HG02610 (cell line): ENCODE data around the gene ATP8B4.

ENCODE experiments used
- ATAC-seq: cut with Tn5 transposase; IDR thresholded peaks from one replicate; pipeline ENCODE4 v1.9.1; 2021; ENCODE audit warnings: mild to moderate bottlenecking, moderate library complexity; ENCODE audit not compliant: unreplicated experiment

Gene ATP8B4

DNA sequence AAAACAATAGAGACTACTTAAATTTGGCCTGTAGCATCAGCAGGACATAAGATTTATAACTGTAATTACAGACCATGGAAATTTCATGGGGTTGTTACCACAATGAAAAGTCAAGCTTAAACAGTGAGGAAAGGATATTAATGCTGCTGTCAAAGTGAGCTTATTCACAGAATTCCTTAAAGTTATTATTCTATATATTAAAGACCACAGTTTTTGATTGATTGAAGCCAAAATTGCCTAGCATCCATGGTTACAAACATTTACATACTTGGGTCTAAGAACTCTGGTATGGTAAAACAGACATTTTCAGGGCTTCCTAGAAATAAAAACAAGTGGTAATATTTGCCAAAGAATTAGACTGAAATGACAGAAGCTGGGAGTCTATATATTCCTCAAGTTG, 248.6 kb downstream of the ATP8B4 start:
- ATAC-seq = no peak

DNA sequence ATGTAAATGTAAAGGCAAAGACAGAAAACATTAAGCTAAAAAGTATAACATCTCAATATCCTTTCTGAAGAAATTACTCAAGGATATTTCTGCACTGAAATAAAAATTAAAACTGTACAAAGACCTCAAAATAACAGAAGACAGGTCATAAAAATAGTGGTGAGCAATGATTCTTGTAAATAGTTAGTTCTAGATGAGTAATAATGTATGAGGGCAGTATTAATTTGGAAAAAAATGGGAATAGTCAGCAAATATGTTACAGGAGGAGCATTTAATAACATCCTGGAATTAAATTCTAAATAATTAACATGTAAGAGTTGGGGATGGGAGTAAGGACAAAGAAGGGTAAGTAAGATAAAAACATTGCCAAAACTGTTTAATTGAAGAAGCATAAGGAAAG, 250.7 kb downstream of the ATP8B4 start:
- ATAC-seq = no peak

DNA sequence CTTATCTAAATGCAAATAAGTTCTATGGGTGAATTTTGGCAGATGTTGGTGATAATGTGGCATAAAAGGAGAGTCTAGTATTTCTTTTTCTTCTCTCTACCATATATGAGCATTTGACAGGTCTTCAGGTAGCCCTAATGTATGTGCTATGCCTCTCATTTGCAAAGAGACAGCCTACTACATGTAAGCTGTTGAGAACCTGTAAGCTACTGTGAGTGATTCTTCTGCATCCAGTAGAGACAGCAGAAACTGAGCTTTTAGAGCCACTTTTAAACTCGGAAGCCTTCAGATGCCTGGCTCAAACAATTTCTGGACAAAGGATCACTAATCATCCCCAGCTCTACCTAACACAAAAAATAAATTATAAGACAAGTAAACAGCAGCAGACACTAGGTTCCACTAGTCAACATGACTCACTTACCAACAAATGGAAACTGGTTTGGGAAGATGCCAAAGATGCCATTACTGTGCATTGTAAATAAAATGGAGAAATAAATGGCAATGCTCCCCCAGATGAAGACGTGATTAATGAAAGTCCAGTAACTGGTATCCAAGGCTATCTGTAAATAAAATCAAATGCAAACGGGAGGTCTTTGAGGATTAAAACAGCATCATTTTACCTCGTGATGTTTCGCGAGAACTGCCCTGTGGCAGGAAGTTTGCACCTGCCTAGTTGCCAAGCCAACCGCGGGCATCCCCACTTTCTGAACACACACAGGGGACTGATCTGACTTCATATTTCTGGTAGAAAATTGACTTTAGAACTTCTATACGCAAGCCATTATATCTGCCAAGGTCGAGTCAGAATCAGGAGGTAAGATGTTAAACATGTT, 252.9 kb downstream of the ATP8B4 start:
- no peak for ATAC-seq

DNA sequence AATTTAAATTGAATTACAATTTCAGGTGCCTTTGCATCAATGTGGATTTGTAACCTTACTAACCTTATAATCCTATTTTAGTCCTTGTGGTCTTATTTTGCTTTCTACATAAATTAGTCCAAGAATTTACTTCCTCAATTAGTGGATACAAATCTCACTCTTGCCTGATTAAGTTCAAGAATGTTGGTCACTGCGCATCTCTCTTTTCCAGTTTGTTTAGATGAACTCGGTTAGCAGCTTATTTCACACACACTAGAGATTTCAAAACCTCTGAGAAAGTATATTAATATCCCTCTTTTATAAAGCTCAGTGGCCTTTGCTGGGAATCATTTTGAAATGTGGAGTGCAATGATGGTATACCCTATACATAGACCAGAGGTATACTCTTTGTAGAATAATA, 254.8 kb downstream of the ATP8B4 start:
- no peak for ATAC-seq

DNA sequence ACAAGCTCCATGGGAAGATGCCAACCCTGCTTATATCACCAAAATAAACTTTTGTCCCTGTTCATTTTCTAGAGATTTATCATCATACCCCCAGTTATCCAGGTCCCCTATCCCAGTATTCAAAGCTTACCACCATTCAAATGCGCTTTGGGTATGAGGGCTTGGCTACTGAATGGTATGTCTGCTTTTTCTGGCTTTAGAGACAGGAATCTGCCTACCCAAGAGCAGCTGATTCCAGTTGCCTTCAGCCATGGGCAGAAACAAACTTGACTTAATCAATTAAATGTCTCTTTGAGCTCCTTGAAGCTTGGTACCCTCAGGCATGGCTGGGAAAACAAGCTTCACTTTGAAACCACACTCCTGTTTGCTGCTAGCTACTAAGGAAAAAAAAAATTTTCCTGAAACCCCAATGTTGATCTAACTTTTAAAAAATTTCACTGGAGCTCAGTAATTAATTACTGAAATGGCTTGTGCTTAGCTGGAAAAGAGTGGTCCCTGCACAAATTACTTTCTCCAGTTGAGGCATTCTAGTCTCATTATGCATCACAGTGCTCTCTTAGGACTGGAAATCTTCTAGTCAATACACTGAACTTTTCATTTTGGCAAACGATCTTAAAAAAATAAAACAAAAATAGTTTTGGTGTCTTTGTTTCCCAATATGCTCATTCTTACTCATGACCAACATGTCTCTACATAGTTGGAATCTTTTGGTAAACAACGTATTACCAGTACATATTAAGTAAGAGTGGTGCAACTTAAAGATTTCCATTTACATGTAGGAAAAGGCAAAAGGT, 255.4 kb downstream of the ATP8B4 start:
- no peak for ATAC-seq

DNA sequence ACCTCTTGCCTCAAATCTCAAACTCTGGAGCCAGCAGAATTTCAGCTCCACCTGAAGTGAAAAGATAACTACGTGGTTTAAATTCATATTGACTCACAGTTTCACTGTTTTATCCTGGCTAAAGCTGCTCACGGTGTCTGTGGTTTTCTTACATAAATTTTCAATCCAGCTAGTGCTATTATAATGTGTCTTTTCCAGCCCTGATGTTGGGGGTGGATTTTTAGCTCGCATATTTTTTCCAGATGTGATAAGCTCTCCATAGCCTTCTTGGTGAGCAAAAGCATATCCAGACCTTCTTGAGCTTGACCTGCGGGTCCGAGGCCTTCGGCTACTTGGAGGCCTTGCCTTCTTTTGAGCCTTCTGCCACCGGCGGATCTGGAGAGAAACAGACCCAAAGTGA, 258.9 kb downstream of the ATP8B4 start:
- no peak for ATAC-seq

DNA sequence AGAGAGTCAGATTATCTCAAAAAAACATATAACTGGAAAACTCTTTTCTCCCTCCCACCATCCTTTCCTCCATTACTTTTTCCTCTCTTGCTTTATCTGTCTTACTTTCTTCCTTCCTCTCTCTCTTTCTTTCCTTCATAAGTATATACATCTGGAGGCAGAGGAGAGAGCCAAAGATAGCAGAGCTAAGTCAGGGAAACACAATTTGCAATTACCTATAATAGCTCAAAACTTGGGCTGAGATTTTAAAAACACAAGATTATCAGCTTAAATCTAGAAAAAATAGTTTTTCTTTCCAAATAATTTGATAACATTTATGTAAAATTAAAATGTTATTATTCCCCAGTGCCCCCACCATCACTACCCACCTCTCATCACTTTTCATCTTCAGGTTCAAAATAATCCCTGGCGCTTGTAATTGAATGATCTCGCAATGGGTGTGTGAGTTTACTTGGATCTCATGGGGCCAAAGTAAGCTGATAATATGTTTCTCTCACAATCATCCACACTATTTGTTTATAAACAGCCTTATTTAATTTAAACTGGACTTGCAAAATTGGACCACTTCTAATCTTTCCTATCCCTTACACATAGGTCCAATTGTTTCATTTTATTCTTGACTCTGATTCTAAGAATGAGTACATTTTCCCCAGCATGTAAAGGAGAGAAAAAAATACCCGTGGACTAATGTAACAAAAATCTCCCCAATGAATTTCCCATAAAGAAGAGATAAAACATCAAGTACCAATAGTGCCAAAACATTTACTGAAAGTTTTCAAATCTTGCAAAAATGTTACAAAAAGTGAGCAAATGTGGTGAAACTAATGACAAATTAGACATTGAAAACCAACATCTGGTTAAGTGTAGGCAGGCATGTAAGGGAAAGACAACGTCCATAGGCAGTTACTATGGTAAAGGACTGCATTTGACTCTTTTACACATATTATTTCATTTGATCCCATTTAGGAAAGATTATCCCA, 261.2 kb downstream of the ATP8B4 start:
- no peak for ATAC-seq

DNA sequence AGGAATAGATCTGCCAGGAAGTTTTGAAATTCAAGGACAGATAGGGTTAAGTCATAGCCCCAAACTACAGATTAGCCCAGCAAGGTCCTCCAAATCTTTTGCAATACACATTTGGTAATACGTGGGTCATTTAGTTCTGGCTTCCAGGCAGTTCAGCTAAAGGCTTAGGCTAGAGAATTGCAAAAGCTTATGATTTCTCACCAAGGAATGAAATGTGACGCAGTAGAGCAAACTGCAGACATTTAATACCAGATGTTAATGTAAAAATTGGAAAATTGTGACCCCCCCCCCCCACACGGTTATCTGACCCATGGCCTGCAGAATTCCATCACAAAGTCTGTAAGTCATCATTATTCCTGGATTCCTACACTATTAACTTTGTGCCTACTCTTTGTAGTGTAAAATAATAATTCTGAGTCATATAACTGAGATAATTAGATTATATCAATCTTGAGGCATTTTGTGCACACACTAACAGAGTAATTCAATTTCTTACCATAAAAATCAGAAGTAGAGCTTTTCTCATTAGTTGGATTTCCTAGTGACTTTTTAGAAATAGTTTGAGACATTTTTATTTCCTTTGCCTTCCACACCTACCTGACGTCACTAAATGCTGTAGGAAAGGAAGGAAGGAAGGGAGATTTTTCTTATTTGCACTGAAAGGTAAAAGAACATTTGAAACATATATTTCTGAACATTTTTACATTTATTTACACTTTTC, 263.0 kb downstream of the ATP8B4 start:
- no peak for ATAC-seq

DNA sequence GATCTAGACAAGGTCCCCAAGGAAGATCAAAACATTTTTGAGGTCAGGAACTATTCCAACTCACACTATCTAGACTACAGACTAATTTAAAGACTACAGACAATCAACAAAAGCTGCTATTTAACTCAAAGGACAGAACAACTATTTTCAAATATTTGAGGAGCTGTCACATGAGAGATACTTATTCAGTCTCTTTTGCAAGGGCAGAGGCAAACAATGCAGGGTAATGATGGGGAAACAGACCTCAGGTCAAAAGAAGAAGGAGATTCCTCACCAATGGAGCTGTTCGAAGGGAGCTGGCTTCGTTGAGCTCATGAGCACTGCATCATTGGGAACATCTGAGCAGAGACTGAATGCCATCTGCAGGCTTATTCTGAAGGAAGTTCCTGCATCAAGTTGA, 266.3 kb downstream of the ATP8B4 start:
- ATAC-seq = no peak

DNA sequence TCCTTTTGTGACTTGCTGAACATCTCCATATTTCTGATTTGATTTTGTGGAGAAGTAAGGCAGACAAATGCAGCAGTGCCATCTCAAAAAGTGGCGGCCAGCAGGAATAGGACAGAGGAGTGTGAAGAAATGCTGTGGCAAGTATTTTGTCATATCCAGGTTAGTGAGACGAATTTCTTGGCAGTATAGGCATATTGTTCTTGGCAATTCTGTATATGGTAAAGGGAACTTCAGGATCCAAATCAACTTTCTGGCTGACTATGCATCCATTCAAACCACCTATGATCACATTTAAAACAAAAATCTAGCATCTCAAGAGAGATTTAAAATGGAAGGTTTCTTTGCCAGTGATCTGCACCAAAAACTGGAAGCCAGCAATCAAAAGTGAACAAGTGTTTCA, 270.2 kb downstream of the ATP8B4 start:
- no peak for ATAC-seq

DNA sequence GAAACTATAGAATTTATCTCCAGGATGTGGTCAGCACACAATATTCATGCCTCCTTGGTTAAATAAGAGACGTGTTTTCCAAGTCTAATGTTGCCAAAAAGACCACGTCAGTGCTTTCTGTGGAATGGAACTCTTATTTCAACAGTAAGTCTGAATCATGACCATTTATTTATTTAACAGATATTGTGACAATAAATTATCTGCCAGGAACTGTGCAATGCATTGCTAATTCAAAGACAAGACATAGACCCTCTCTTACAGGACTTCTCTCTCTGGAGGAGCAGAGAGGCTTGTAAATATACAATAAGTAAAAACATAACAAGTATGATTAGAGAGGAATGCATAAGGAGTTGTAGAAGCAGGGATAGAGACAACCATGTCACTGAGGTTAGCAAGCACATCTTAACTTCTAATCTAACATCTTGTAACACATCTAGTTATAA, 270.7 kb downstream of the ATP8B4 start:
- no peak for ATAC-seq

DNA sequence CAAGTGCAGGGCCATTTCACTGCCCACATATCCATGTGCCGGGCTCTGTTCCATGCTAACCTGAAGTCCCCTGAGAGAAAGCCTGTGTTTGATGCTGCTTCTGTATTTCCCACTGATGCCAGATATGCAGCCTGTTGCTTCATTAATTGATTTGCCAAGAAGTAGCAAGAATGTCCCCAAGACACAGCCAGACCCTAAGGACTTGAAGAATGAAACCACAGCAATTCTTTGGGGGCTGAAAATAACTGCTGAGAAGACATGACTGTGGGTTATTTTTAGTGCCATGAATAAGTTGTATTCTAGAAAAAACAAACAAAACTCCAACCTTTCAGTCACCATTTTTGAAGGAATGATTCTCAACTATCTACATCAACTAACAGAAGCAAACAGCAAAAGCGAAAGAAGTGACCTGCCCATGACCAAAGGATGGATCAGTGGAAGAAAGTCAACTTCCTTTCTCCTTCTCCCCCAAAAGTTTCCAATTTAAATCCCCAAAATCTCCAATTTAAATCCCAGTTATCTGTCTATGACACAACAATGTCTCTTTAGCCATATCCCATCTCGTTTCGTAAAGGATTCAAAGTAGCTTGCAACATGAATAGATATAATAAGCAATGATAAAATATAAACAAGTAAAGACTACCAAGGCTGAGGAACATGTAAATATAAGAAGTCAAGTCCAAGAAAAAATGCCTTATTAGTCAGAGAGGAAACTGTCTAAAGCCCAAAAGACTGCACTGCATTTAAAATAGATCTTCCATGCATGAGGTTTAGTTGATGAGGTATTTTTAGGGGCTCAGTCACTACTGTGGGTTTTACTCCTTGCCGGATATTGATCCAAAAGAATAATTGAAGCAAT, 271.4 kb downstream of the ATP8B4 start:
- ATAC-seq = no peak

DNA sequence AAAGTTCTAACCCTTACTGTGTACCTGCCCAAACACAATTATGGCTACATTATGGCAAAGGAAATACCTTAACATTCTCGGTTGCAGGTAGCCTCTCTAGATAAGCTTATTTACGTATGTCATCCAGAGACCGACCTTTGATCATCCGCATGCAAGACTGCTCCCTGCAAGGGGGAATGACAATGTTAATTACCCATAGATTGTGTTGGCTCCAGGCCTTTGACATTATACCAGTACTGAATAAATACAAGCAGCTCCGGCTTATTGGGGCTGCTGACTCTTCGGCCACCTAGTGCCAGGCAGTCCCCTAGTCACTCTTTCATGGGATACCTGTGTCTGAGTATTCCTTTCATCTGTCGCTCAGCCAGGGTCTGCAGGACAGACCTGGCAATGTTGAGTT, 274.6 kb downstream of the ATP8B4 start:
- no peak for ATAC-seq

DNA sequence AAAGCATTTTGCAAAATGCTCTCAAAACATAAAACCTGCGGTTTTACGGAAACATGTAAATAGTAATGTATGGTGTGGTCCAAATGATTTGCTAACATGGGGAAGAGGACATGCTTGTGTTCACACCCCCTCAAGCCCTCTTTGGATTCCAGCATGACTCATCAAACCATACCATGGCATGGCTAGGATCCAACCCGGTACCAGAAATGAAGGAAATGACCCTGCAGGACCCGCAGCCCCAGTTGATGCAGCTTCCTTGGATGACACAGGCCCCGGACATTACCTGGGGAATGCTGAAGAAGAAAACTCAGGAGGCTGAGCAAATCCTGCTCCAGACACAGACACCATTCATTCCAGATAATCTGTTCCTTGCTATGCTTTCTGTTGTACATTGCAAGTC, 275.3 kb downstream of the ATP8B4 start:
- ATAC-seq = no peak

DNA sequence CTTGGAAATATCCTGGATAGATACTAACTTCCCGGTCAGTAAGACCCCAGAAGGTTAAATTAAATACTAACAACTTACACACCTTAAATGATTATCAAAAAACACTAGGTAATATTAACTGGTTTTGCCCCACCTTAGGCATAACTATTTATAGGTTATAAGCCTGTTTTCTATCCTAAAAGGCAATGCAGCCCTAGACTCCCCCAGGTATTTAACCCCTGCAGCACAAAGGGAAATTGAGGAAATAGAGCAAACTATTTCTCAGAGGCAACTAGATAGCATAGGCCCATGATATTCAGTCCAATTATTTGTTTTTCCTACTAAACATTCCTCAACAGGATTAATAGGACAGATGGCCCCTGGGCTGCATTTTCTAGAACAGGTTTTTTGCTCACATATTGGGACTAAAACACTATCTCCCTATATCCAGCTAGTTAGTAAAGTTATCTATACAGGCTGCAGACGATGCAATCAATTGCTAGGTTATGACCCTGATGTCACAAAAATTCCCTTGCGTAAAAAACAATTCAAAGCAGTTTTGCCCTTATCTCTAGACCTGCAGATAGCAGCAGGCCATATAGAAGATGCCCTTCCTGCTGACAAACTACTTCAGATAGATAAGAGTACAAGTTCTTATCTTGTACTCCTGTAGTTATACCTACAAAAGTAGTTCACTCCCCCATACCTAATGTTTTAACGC, 276.9 kb downstream of the ATP8B4 start:
- no peak for ATAC-seq

DNA sequence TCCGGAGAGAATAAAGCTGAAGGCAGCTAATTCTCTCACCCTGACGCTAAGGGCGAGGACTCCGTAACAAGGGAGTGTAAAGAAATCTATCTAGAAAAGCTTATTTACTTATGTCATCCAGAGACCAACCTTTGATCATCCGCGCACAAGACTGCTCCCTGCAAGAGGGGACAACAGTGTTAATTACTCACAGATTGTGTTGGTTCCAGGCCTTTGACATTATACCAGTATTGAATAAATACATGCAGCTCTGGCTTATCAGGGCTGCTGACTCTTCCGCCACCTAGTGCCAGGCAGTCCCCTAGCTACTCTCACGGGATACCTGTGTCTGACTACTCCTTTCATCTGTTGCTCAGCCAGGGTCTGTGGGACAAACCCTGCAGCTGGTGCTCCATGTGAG, 286.5 kb downstream of the ATP8B4 start:
- ATAC-seq = no peak

DNA sequence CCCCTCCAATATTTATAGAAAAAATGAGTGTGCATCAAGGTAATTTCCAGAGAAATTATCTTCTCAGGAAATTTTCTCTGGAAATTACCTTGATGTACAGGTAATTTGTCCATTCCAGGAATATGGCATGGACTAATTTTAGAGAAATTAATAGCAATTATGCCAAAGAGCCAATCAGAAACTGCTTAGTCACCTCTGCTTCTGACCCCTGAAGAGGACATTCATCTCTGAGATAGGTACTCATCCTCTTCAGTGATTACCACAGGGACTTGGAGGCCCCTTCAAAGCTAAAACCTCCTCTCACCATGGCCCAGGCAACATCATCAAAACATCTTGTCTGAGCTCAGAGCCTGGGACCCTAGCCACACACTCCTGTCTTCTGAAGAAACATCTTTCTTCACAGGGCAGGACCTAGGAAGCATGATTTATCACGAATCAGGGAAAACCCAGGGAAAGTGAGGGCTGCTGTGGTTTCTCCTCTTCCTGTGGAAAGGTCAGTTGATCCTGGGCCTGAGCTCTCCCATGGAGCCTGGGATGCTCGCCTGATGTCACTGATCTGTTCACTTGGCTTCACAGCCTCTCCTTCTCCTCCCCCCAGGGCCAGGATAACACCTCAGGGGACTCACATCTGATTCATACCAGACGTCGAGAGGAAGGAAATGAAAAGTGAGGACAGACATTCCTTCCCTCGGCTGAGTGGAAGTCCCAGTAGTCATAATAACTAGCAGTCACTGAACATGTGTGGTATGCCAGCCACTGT, 287.6 kb downstream of the ATP8B4 start:
- ATAC-seq = no peak

DNA sequence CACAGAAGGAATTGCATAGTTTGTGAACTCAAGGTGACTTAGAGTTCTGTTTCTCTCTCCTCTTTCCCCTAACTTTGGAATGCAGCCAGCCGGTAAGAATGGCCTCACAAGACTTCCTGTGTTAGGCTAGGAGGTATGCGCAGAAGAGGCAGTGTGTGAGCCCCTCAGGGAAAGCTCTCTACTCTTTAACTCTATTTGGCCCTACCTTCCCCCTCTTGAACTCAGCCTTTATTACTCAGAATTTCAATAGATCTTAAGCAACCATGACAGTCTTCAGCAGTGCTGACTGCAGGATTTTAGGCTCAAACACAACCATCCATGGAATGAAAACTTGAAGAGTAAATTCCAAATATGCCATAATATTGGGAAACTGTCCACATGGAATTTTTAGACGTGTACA, 288.6 kb downstream of the ATP8B4 start:
- ATAC-seq = no peak
